NCI-H2081 (cell line): ENCODE data around the gene EQTN.
A peak's percentile ranks its signal among the peaks of the same experiment; 100 is the strongest.

Experiments
- DNase-seq, 2 experiments: peaks; one replicate each; lab custom pipeline; 2025; lab: John Stamatoyannopoulos, UW

Gene EQTN

DNA sequence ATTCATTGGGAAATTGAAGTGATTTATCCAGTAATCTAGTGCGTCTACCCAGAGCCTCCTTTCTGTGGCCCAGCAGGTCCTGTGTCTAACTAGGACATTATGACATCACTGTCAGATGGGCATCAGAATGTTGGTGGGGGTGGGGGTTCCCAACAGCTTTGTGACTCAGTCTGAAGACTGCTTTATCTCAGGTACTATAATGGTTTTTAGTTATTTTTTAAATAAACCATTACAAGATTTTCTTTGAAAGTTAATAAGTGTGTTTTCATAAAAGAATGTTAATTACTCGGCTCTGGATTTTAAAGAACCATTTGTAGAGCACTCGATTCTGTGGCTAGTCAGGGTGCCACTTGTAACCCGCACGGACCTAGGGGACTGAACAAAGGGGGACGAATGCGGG, at the start of gene EQTN:
Gene EQTN (minus strand): TSS at position 101 of the 400 bp plus-strand sequence. CDS start 95 bp downstream, at position 6.
- DNase-seq, result no peak

DNA sequence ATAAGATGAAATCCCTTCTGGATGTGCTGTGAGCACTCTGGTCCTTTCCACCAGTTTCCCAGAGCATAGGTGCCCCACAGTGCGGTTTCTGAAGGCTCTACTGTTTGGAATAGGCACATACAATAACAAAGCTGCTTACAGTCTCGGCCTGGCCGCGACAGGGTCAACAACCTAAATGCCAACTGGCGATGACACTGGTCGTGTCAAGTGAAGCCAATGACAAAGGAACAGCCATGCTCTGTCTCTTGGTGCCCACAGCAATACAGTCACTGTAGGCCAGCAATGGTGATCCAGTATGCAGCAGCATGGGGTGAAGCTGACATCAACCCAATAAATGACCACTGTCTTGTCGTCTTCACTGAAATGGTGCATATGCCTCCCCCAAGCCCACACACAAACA, 47.8 kb upstream of the EQTN start:
- no peak for DNase-seq

DNA sequence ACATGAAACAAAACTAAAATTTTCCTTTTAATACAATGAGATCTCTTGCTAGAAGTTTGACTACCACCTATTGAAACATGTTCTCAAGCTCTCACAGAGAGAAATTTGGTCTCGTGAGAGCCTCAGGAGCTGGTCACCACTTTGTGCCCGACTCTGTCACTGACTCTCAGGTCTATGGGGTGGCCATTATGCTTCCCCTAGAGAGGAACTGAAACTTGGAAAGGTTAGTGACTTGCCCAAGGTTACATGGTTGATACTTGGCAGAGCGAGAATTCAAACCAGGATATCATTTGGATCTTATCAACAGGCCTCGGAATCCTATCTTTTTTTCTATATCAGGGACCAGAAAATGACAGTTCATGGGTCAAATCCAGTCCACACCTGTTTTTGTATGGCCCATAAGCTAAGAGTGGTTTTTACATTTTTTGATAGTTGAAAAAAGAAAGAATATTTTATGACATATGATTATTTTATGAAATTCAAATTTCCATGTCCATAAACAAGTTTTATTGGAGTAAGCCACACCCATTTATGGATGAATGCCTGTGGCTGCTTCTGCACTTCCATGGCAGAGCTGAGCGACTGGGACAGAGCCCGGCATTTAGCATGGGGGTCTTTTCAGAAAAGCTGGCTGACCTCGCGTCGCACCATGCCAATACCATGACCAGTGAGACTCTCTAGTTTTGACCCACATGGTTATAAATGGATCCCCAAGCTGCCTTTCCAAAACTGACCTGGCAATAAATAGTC, 44.8 kb upstream of the EQTN start:
- DNase-seq, result no peak

DNA sequence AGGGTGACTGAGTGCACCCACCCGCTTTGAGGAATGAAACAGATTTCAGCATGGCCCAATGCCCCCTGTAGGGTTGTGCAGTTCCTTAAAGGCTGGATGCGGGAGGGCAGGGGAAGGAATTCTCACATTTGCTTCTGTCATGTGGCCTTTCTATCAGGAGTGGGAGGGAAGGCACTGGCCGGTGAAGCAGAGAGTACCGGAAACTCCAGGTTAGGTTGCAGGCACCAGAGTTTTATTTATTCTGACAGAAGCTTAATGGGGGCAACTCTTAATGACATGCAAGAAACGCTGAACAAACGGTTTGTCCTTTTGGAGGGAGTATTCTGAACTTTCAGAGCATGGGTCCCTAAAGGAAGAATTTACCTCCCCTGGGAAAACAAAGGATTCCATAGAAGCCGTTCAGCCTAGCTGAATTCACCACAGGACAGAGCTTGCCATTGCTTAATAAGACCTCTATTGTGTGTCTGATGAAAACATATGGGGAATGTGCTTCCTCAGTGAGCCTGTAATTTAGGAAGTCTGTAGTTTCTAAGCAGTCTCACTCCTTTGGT, 44.1 kb upstream of the EQTN start:
- DNase-seq, result no peak

DNA sequence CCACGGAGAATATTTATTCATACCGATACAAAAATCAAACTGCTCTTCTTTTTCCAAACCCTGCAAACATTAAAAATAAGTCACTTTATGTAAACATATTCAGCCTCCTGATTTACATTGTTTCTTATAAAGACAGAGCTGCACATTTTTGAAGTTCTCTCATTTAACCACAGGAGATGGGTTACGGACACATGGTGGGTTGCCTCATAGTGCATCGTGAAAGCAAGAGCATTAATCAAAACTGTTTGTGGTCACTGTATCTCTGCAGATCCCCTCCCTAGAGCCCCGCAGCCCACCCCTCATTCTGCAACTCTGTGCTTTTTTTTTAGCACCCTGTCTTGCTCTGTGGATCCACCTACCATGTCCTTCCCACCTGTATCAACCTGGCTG, 43.3 kb upstream of the EQTN start:
- no peak for DNase-seq

DNA sequence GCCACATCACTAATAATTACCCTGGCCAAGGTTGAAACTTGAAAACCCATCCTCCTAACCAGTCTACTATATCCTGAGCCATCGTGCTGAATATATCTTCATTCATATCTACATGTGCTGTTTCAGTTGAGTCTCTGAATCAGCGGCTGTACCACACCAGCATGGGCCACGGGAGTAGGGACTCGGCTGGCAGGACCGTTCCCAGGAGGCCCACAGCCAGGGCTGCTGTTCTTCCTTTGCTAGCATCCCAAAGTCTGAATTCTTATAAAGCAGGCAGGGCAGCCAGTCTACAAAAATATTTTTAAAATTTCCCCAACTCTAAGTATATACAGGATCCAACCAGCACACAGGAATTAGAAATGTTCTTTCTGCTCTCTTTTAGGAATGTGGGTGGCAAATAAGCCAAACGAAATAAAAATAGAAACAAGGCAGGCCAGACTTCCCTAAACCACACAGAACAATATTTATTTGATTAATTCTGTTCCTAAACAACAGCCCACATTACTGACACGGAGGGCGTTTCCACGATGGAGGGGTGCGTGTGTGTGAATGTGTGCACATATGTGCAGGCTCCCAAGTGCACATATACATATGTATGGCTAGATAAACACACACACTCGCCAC, 42.8 kb upstream of the EQTN start:
- DNase-seq, result no peak

DNA sequence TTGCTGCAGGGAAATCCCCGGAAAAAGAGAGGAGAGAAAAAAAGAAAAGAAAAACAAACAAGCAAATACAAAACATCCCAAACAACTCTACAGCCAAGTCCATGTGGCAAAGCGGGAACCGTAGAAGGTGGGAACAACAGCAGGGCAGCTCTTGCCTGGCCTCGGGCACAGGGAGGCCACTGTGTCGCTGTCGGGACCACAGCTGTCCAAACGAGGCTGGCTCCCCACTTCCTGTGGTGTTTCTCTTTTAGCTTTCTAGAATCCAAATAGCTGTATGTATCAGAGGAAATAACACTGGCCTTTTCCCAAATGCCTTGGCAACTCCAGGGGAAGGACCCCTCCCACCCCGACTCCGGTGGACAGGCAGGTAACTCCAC, 41.6 kb upstream of the EQTN start:
- DNase-seq, result no peak

DNA sequence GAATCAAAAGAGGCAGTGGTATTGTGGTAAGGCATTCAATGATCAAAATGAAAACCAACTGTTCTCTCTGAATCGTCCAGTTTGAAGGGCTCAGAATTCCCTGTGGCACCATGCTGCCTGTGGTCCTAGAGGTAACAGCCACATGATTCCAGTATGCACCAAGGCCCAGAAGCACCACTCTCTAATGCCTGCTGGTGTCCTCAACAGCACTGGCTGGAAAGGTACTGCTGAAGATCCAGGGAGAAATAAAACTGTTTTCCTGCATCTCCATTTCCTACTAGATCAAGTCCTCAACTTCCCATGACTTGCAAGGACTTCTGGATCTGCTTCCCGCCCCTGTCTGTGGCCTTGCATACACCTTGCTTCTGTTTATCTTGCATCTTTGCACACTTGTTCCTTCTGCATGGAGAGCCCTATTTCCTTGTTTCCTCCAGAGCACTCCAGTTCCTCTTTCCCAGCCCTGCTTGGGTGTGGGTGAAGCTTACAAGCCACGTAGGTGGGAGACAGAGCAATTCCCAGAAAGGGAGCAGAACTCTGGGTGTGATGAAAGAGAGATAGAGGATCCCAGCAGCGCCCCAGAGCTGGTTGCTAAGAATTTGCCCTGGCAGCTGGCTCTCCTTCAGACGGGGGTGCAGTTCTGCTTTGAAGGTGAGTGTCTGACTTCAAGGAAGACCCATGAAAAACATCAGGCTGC, 41.0 kb upstream of the EQTN start:
- DNase-seq, result peak in 1 of 2 experiments; percentile 17

DNA sequence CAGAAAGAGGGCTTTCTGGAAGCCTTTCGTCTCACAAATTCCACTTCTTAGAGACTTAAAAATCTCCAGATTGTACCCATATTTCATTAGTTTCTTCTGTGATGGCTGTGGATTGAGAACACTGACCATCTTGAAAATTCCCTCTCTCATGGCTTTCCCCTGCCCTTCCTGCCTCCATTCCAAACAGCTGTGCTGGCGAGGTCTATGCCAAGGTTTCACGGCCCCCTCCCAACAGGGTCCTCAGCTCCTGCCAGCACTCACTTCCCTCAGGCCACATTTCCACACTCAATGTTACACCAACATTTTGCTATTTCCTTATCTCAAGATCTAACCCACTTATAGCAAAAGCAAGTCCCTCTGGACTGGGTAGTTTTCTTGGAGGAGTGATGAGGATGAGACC, 40.3 kb upstream of the EQTN start:
- DNase-seq, result no peak

DNA sequence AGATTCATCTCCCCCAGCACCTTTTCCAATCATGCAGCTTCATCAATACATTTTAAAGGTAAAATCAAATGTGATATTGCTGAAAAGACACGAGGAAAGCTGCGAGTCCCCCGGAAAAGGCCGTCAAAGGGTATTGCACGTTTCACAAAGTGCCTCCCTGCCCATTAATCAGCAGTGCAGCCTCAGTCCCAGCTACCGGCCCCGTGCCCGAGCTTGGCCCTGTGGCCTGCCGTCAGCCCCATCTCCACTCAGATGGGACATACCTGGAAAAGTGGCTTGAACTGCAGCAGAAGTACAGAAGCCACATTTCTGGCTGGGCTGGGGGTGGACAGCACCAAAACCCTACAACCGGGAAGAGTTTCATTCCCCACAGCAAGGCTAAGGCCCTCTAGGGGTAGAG, 39.9 kb upstream of the EQTN start:
- DNase-seq, result no peak

DNA sequence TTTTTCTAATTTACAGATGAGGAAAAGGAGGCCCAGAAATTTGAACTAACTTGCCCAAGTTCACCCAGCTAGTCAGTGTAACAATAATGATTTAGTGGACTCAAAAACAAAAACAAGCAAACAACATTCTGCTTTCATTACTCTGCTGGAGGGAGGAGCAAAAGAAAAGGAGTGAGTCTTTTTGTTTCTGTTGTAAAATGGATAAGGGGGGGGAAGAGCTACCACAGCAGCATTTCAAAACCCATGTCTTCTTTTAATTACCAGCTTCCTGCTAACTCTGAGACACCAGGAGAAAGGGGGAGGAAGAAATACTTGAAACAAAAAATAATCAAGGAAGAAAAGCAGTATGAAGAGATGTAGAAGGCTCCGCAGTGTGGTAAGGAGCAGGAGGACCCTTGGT, 39.2 kb upstream of the EQTN start:
- DNase-seq, result no peak

DNA sequence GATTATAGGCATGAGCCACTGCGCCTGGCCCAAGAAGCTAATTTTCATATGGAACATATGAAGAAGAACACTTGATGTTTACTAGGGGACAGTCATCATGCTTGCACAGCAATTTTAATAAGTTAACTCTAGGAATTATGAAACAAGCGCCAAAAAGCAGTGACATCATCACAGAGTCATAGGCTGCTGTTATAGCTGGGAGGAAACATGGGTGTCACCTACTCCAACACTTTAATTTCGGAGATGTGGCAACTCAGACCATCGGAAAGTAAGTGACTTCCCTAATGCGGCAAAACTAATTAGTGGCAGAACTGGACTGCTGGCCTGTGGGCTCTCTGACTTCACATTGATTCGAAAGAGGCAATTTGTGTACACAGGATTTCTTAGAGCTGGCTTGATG, 38.1 kb upstream of the EQTN start:
- no peak for DNase-seq

DNA sequence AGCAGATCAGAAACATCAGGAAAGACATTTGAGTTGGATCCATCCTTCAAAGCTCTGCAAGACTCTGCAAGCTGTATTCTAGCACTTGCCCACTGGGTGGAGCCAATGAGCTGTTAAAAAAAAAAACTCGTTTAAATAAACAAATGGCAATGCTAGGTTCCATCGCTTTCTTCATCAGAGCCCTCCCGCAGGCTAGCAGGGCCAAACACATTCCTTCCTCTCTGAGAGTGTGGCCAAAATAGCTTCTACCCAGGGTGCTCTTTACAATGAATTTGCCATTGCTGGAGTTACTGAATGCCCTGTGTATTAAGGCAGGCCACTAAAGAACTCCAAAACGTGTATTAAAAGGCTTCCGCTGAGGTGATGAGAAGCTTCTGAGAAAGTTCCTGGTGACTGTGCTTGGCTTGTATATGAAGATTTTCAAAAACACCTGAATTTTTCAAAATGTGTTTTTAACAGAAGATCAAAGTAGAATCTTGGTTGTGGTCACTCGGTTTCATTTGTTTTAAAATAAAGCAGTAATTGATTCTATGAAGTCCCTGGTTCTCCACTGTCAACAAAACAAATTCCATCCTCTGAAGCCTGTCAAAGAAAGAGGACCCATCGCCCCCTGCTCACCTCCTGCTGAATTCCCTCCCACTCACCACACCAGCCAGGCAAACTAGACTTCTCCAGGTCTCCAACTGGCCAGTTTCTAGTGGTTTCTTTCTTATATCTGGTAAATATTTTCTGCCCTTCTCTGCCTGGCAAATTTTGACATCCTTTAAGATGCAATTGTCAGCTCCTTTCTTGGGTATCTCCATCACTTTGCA, 36.5 kb upstream of the EQTN start:
- DNase-seq, result peak; percentile 79 to 81

DNA sequence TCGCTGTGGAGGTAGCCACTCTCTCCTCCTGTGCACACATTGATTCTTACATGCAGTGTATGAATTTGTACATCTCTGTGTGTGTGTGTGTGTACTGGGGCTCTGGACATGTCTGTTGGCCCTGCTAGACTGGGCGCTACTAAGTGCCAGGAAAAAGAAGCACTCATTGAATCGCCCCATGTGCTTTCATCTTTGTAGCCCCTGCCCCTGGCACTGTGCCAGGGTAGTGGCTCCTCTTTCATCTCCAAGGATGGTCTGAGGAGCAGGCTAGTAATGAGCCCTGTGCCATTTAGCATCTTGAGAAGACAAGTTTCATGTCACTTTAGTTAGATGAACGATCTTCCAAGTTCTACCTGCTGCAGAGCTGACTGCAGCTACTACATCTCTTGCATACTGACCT, 34.4 kb upstream of the EQTN start:
- DNase-seq, result no peak

DNA sequence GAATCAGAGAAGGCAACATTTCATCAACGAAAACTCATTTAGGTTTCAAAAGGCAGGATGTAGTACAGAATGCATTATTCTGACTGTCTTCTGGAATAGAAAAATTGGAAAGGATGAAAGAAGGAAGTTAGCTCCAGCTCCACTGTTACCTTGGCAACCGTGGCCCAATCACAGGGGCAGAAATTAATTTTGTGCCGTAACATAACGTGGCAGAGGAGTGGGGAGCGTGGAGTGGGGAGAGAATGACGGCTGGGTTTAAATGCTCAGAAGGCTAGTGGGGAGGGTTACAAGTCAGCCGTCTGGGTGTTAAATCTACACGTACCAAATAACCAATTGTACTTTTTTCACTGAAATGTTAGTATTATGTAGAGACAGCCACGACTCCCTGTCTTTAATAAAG, 32.3 kb upstream of the EQTN start:
- peak in 1 of 2 experiments; percentile 14 for DNase-seq

DNA sequence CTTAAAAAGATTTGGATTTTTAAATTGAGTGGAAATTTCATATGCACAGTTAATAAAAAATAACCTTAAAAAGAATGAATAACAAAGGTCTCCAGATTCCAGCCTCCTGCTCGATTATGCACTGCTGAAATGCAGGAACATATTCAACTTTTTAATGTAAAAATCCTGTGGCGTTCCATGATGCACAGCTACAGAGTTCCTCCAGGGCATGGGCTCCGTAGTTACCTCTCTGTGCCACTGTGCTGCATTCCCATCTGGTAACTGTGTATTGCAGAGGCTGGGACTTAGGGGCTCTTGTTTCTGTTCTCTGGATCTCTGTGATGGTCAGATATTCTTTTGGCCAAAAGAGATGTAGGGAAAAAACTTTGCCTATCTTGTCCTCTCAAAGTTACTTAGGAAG, 31.5 kb upstream of the EQTN start:
- no peak for DNase-seq

DNA sequence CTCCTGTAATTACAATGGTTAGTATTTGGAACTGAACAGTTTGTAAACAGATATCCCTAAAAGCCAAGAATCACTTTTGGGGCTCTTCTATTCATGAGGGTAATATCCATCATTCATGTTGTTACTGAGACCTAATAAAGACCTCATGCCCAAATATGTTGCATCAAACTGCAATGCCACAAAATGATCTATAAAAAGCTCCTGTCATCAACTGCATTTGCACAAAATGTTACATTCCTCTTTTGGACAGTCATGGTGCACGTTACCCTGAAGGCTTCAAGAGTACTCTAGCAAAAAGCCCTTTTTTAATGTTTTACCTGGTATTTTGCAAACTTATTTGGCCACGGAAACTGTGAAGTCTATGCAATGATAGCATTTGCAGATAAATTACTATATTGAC, 14.2 kb upstream of the EQTN start:
- no peak for DNase-seq

DNA sequence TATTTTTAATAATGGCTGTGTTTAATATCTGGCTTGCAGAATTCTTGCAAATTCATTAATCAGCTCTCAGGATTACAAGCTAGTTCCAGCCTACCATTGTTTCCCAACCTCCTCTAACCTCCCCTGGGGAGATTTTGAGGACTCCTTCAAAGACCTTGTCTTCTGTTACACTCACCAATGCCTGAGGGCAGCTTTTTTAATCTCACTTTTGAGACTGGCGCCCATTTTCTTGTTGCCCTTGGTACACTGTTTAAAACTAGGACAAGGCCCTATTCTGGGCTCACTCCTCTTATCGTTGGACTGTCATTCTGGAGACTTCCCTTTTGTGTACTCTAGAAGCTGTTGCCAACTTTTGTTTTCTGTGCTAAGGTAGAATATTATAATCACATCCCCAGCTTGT, 13.6 kb upstream of the EQTN start:
- no peak for DNase-seq

DNA sequence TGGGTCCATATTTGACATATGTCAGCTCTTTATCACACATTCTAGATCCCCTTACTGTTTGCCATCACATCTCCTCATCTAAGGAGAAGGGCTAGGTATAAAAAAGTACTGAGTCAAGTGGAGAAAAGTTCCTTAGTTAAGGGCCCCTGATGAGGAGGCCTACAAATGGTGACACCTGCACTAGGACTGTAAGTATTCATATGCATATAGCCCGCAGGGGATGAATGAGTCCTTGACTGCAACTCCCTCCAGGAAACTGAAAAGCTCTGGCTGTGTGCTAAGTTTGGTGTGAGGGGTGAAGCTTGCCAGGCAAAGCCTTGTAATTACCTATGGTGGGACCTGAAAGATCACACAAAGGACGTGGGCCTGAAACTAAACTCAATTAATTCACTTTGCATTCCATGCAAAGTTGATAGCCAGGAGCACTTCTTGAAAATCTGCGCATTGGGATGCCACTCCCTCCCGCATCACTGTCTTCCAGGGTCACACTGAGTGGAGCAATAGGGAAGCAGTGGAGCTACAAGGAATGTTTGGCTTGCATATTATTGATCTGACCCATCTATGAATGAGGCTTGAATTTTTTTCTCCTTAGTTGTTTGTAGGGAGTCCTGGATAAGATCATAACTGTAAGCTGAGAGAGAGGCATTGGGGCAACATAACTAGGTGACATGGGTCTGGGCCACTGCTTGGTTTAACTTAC, 11.9 kb upstream of the EQTN start:
- DNase-seq, result no peak

DNA sequence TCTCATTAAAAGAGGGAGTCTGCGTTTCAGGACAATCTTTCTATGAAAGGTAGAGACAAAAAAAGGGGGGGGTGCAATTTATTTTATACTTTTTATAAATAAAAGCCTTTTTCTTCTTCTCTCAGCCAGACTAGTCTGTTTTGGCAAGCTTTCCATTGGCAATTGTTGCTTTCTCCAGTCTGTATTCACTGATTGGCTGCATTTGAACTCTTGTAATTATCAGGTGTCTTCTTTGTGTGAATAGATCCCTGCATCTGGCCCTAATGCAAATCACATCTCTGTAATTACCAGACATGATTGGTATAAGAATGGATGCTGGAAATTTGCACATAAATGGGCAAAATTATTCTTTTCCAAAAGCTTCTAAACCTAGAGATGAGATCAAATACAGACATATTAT, 7.6 kb upstream of the EQTN start:
- DNase-seq, result peak; percentile 58 to 88

DNA sequence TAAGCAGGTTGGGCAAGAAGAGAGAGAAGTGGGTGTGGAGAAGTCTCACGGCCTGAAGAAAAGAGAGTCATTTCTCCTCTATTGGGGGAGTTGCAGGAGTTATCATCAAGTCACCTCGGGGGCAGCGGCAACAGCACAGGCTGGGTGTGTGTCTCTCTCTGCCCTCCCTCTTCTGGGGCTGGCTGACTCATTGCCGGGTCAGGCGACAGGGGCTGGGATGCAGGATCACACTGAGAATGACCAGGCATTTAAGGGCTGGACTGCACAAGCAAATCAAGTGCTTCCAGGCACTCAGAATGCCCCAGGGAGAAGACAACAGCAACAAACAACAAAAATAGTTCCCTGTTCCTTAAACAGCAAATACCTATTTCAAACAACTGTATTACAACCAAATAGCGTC, 6.3 kb upstream of the EQTN start:
- DNase-seq, result no peak

DNA sequence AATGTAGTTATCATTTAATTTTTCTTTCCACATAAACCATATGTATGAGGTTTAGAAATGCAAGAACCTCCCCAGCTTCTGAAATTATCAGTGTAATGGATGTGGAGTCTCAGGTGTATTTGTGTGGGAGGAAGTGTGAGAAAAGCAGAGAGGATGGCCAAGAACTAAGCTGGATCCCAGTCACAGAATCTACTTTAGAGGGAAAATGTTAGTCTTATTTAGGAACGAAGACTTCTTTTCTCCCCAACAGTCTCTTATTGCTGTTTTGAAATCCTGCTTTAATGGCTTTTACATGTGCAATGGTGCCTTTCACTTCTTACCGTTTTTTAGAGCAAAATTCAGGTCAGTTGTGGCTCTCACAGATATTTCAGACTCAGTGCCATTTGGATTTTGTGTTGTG, 3.0 kb downstream of the EQTN start:
- no peak for DNase-seq
